Astrocyte of the cerebellum (primary cell): Measurements from ENCODE around the gene SLC29A1.

Source experiments
- DNase-seq: peaks from one replicate; pipeline ENCODE4 v3.0.0-alpha.2; 2011; ENCODE audit warnings: low read depth
- H3K4me3 ChIP-seq: 2 replicates; pipeline ENCODE4 v1.5.1; 2011; ENCODE audit warnings: mild to moderate bottlenecking, low read depth, low read length, moderate library complexity
- CTCF ChIP-seq: IDR thresholded peaks from 2 replicates; pipeline ENCODE4 v1.5.1; 2012; ENCODE audit warnings: low read length, low read depth, moderate library complexity, mild to moderate bottlenecking; ENCODE audit errors: missing control alignments
- in situ Hi-C: cut with HindIII; loops from 2 replicates; pipeline ENCODE4 v1.10.0; 2017; ENCODE audit warnings: low sequenced_read_pairs

The SLC29A1 gene

GRCh38 chr6:44273617-44274016 lies 50.2 kb downstream of the SLC29A1 start:
- no peak for TF ChIP-seq CTCF
- in situ Hi-C loops = no loop called here
- H3K4me3 ChIP-seq = no peak overlapping the region
- DNase-seq = no peak

GRCh38 chr6:44275271-44275748 lies 51.9 kb downstream of the SLC29A1 start:
- no peak for TF ChIP-seq CTCF
- H3K4me3 ChIP-seq = no peak overlapping the region
- no peak for DNase-seq
- in situ Hi-C loops = no loop called here

- in situ Hi-C loops = no loop called here
- no peak for TF ChIP-seq CTCF
- DNase-seq = no peak
- no peak overlapping the region for H3K4me3 ChIP-seq
Observed at GRCh38 chr6:44275749-44276648, 52.6 kb downstream of the SLC29A1 start.

- no peak for DNase-seq
- in situ Hi-C loops = no loop called here
- no peak for TF ChIP-seq CTCF
- no peak overlapping the region for H3K4me3 ChIP-seq
Observed at GRCh38 chr6:44276667-44277640, 53.6 kb downstream of the SLC29A1 start.

GRCh38 chr6:44277763-44278162 lies 54.4 kb downstream of the SLC29A1 start:
- no peak overlapping the region for H3K4me3 ChIP-seq
- no peak for TF ChIP-seq CTCF
- no peak for DNase-seq
- in situ Hi-C loops = no loop called here

GRCh38 chr6:44278315-44278714 lies 54.9 kb downstream of the SLC29A1 start:
- no peak for DNase-seq
- in situ Hi-C loops = no loop called here
- no peak overlapping the region for H3K4me3 ChIP-seq
- TF ChIP-seq CTCF = no peak
